Kidney (tissue), 14 donors: ENCODE results near the gene RCAN2. TPM values are rescaled to one million over a fixed set of nuclear protein-coding genes. Genes with fewer than 3 reads are reported as not detected.

ENCODE experiments used
- DNase-seq, 5 donors: peaks; one replicate each; pipeline ENCODE4 v3.0.0-alpha.2; 2013 to 2020
- FAIRE-seq: peaks from 2 replicates; lab custom pipeline; 2012; peaks lifted over from hg19 to GRCh38; lab: Jason Lieb, UNC
- H3K27ac ChIP-seq, 2 donors: one replicate each; pipeline ENCODE4 v1.7.0; 2013; ENCODE audit warnings: low read depth in 2 of 2, low read length in 2 of 2, inconsistent platforms in 1 of 2
- H3K27me3 ChIP-seq: one replicate; pipeline ENCODE4 v1.7.1; 2013; ENCODE audit warnings: low read length, inconsistent platforms; ENCODE audit not compliant: control insufficient read depth, insufficient read depth
- H3K36me3 ChIP-seq, 3 donors: one replicate each; pipeline versions ENCODE4 v1.7.0 to v1.7.1; 2013; ENCODE audit warnings: low read length in 3 of 3, control low read depth in 1 of 3, inconsistent platforms in 1 of 3; ENCODE audit not compliant: insufficient read depth in 3 of 3, control insufficient read depth in 2 of 3
- H3K4me1 ChIP-seq, 3 donors: one replicate each; pipeline versions ENCODE4 v1.7.0 to v1.7.1; 2013; ENCODE audit warnings: low read length in 3 of 3, inconsistent platforms in 1 of 3, low read depth in 1 of 3; ENCODE audit not compliant: control insufficient read depth in 2 of 3, insufficient read depth in 2 of 3
- H3K4me3 ChIP-seq, 3 donors: one replicate each; pipeline versions ENCODE4 v1.7.0 to v1.8.1; 2013; ENCODE audit warnings: low read length in 3 of 3, control low read depth in 1 of 3, inconsistent platforms in 1 of 3
- H3K9ac ChIP-seq, 3 donors: one replicate each; pipeline versions ENCODE4 v1.7.0 to v1.7.1; 2013; ENCODE audit warnings: low read length in 3 of 3, control low read depth in 1 of 3, inconsistent platforms in 1 of 3
- H3K9me3 ChIP-seq, 3 donors: one replicate each; pipeline versions ENCODE4 v1.7.0 to v1.7.1; 2013; ENCODE audit warnings: low read length in 3 of 3, control low read depth in 1 of 3, inconsistent platforms in 1 of 3; ENCODE audit not compliant: control insufficient read depth in 2 of 3, insufficient read depth in 1 of 3
- CTCF ChIP-seq: IDR thresholded peaks from 3 replicates; pipeline ENCODE4 v1.5.1; 2012; ENCODE audit warnings: mild to moderate bottlenecking, moderate library complexity, borderline replicate concordance; ENCODE audit not compliant: insufficient read depth; ENCODE audit errors: extremely low read depth
- intact Hi-C: fragments of 100-400 bp; cut with DNase I; formaldehyde crosslinking; loops from one replicate; pipeline ENCODE4 v1.11.1; 2022
- polyA plus RNA-seq: library from polyadenylated mRNA; stranded (reverse); fragments of 350-450 nt; fragmentation: Illumina TruSeq; extraction: RNeasy Lipid Tissue Mini Kit (QIAGEN cat#74804); gene quantifications from one replicate; pipeline ENCODE4 v1.2.3, GENCODE V29; 2014; ENCODE audit warnings: low read depth, low replicate concordance; ENCODE audit not compliant: insufficient read depth
- total RNA-seq: library from RNA; stranded (reverse); fragmentation: NEBNext Ultra II Directional; extraction: Animal tissue kit (Norgen Biotek cat#: 25700); gene quantifications from one replicate; pipeline ENCODE4 v1.2.1, GENCODE V29; 2021
- donor health status: control.
- donor health status: control.
- donor health status: control.
- donor health status: control.
- donor health status: control.
- donor health status: DM: yes; HTN: yes; CAD: no.
- donor health status: Normal renal cell carcinoma (clear cell type).

RCAN2 gene
- total and polyA plus RNA-seq, 2 donors from 2014 or later, result 25.7 to 37.4 TPM

GRCh38 chr6:46254946-46255345, 236.3 kb downstream of the RCAN2 start:
- Histone ChIP-seq H3K27ac (no peak overlapping the region), H3K4me1 (no peaks in the 10 kb centered on the region), H3K27me3 (no peaks in the 10 kb centered on the region), H3K36me3 (no peaks in the 10 kb centered on the region), H3K4me3 (no peak overlapping the region), H3K9ac (no peak overlapping the region), H3K9me3 (no peaks in the 10 kb centered on the region)
- FAIRE-seq (no peak), DNase-seq (no peak)
- no peak for TF ChIP-seq CTCF
- intact Hi-C loops, result no loop called here

GRCh38 chr6:46254331-46254730, 236.9 kb downstream of the RCAN2 start:
- Histone ChIP-seq H3K4me3 (no peak overlapping the region), H3K27me3 (no peaks in the 10 kb centered on the region), H3K4me1 (no peaks in the 10 kb centered on the region), H3K27ac (no peak overlapping the region), H3K36me3 (no peaks in the 10 kb centered on the region), H3K9ac (no peak overlapping the region), H3K9me3 (no peaks in the 10 kb centered on the region)
- intact Hi-C loops, result no loop called here
- no peak for TF ChIP-seq CTCF
- DNase-seq, result no peak
- no peak for FAIRE-seq

- H3K27me3 ChIP-seq, result no peaks in the 10 kb centered on the region
- H3K36me3 ChIP-seq, result no peaks in the 10 kb centered on the region
- DNase-seq (no peak), FAIRE-seq (no peak)
- H3K4me3 ChIP-seq, result no peak overlapping the region
- no peaks in the 10 kb centered on the region for H3K9me3 ChIP-seq
- H3K4me1 ChIP-seq, result no peaks in the 10 kb centered on the region
- no peak overlapping the region for H3K27ac ChIP-seq
- no peak overlapping the region for H3K9ac ChIP-seq
- TF ChIP-seq CTCF, result no peak
- intact Hi-C loops, result no loop called here
Measured at GRCh38 chr6:46251583-46252339, 239.5 kb downstream of the RCAN2 start.
